GM19043 (cell line): ENCODE results near the gene WDR86.

Source experiments
- ATAC-seq: cut with Tn5 transposase; IDR thresholded peaks from one replicate; pipeline ENCODE4 v1.9.1; 2021; ENCODE audit warnings: low read depth; ENCODE audit not compliant: unreplicated experiment

Gene WDR86

DNA sequence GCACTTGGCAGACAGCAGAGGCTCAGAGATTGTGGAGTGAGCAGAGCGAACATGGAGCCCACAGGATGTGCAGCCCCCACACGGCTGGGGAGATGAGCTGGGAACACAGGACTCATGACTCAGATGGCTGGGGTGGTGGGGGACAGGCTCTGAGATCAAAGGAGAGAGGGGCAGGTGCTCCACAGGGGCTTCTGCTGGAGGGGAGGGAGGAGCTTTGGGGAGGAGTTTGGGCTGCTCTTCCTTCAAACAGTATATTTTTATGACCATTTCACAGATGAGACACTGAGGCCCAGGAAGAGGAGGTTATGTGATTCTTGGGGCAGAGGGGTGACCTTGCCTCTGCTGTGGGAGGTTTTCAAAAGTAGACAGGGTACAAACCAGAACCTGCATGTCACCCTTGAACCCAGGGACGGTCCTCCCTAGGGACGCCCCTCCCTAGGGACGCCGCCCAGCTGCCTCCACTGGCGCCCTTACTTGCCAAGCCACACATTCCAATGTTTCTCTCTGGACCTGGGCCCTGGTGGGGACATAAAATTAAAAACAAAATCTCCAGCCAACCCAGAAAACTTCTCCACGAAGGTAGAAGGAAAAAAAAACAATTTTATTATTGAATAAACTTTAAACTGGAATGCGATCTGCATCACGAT, 31.1 kb upstream of the WDR86 start:
- no peak for ATAC-seq

DNA sequence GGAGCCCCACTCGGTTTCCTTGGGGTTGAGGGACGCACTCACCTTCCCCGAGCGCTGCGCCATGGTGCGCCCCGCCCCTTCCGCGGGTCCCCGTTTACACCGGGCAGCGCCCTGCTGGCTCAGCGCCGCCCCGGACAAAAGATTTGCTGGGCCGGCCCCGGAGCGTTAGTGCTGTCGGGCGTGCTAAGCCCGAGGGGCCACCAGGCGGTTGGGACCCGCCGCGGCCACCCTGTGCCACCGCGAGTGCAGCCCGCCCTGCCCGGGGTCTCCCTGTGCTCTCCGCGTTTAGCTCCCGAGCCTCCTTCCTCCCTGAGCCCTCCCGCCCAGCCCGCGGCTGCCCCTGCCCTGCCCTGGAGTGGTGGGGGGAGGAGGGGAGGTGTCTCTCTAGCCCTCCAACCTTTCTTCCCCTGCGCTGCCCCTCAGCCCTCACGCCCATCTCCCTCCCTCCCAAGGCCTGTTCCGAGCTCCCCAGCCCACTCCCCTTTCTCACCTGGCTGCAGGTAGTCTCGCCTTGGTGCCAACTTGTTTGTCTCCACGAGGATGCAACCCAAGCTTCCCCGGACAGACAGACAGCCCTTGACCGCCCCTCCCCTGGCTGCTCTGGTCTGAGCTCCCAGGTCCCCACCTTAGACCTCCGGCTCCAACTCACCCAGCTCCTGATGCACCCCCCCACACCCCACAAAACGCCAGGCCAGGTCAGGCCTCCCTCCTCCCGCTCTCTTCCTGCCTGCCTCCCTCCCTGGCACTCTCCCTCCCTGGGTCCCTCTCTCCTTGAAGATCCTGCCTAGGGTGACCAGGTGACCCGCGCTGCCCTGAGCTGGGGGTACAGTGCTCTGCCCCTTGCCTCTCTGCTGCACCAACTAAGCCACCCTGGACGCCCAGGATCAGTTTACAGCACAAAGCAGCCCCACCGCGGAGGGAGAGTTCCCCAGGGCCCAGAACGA, 30.3 kb upstream of the WDR86 start, which contains the start of gene CRYGN:
TSS of gene CRYGN (minus strand) at position 287 of the 944 bp plus-strand sequence. CDS start at position 63, 224 bp downstream.
- no peak for ATAC-seq

DNA sequence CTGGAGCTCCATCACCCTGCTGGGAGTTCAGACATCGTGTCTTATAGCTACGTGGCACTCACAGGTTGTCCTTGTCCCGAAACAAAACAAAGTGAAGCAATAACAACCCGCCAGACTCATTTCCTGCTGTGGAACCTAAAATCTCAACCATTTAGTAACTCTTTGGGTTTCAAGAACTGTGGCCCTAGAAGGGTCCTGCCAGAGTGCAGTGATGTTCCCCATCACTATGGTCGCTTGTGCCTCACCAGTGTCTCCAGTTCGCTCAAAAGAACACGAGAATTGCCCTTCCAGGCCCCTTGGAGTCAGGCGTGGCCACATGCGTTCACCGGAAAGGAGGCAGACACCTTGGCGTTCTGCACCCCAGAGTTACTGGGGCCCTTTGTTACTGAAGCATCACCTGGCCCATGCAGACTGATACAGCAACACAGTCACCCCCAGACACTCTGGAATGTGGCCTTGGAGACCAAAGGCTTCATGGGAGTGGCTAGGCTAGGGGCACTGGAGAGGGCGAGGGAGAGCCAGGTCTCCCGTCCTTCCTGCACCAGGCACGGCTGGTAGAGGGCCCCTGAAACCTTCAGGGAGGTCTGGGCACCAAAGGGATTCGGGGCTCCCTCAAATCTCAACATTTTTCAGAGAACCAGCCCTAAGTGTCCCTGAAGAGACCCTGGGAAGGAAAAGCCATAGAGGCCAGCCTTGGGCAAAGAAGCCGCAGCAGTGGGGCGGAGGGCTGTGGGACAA, 29.2 kb upstream of the WDR86 start:
- ATAC-seq, result no peak

DNA sequence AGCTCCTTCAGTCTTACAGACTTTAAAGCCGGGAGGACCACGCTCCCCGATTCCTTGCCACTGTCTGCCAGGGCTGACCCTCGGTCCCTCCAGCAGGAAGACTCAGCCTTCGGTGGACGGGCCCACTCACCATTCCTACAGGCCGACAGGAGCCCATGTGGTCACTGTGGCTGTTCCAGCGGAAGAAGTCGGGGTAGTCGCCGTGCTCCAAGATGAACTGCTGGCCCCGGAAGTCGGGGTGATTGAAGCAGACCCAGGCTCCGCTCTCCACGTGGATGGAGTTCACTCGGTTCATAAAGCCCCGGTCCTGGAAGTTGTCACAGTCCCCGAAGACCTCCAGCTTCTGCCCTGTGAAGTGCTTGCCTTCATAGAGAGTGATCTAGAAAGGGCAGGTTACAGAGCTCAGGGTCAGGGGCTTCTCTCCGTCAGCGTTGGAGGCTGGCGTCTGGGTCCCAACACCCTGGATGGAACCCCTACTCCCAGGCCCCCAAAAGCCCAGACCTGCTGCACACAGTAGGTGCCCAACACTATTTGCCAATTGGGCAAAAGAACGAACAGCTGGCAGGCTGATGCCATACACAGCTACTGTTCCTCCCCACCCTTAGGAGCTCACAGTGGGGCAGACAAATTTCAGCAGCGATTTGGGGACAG, 28.2 kb upstream of the WDR86 start:
- no peak for ATAC-seq

DNA sequence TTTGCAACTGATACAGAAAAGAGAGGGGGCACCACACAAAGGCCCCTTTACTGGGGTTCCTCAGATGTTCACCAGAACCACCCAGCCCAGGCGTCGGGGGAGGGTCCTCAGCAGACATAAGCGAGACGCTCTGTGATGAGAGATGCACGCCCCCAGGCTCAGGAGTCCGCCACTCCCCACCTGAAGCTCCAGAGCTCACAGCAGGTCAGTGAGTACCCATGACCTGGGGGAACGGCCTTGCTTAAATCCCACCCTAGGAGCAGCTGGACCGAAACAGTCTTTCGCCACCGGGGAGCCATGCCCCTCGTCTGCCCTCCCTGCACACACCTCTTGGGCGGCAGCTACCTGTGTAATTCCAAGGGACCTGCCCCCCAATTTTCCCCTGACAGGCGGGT, 27.3 kb upstream of the WDR86 start:
- no peak for ATAC-seq

DNA sequence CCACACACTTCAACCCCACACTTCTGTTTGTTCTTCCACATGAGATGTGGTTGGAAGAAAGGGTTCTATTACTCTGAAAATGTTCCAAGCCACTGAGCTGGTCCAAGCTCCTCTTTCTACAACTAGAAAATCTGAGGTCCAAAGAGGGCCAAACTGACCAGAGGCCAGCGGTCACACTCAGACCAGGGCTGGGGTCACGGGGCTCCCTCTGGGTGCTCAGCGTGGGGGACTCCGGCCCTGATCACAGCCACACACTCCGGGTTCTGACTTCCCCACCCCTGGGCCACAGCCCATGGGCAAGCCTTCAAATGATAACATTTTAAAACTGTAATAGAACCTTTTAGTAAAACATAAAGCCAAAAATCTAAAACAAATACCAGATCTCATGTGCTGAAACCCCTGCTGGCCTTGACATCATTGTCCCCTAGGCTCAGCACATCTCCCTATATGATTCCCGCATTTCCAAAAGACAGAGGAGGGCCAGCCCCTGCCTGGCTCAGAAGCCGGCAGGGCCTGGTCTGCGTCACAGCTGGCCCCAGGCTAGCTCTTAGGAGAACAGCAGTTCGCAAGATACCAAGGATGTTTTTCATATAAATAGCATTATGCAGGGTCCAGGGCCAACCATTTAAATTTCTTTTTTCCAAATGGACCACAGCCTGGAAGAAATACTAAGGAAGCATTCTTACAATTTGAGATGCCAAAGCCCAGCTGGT, 26.8 kb upstream of the WDR86 start:
- no peak for ATAC-seq

DNA sequence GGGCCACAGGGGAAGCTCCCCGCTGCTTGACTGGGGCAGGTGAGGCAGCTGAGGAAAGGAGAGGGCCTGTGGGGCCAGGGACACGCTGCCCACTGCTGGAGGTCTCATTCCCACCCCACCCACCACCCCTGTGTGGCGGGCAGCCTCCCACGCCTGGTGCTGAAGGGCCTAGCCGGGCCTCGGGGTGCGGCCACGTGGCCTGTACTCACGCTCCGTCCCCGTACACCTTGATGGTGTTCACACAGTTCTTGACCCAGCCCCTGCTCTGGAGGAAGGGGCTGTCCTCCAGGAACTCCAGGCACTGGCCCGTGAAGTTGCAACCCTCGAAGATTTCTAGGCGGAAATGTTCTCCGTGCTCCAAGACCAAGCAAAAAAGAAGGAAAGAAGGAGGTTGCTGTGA, 26.1 kb upstream of the WDR86 start:
- no peak for ATAC-seq

DNA sequence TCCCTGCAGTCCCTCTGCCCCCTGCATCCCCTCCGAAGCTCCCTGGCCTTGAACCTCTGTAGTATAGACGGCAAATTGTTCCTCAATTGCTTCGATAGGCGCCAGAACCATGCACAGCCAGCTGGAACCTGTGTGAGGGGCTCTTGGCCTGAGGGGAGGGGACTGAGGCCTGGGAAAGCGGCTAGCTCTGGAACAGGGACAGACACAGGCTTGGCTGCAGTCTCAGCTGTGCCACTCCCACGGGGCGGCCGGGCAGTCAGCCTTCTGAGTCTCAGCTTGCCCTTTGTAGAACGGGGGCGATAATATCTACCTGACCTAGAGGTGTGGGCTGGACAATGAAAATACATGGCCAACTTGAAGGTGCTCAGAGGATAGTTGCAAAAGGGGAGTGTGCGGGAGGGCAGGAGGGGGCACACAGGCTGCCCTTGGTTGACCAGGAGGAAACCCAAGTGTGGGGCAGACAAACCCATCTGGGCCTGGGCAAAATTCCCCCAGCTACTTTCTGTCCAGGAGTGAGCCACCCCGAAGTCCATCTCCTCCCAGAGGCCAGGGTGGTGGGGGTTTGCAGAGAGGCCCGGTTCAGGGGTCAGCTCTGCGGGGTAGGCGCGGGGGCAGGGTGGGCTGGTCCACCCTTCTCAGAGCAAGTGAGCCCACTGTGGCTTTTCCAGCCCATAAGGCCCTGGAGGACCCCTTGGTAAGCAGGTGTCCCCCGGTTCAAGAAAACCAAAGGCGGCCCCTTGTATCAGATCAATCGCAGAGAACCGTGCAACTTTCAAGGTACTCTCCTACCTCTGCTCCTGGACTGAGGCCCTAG, 25.5 kb upstream of the WDR86 start:
- no peak for ATAC-seq

DNA sequence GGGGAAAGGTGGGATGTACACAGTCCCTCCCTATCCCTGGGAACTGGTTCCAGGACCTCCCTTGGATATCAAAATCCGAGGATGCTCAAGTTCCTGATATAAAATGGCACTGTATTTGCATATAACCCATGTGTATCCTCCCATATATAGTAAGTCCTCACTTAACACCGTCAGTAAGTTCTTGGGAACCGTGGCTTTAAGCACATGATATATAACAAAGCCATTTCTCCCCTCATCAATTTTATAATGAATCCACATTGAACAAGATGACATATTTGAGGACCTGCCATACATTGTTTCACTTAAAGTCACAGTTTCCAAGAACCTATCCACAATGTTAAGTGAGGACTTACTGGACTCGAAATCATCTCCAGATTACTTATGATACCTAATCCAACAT, 24.7 kb upstream of the WDR86 start:
- ATAC-seq, result no peak

DNA sequence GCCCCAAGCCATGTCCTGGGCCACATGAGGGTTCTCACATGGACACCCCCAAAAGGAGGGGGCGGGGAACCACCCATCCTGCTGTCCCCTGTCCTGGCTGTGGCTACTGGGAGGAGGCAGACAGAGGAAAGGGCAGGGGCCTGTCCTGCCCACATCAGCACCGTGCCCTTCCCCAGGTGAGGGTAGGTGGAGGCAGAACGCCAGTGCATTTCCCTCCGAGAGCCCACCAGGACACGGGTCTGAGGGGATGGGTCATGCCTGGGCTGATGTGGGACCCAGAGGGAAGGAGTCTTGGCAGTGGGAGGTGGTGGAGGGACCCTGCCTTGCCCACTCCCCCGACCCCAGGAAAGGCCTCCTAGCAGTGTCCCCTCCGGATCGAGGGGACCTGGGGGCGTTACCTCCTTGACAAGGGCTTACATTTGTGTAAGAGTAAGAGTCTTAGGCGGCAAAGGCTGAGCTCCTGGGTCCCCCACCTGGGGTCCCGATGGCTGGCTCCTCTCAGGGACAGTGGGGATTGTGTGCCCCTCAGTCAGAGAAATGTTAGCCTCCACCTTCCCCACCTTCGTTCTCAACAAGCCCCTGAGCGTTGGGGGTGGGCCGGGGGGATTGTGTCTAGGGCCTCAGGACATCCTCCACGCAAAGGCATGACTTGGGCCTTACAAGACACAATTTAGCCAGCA, 24.0 kb upstream of the WDR86 start:
- ATAC-seq, result no peak

DNA sequence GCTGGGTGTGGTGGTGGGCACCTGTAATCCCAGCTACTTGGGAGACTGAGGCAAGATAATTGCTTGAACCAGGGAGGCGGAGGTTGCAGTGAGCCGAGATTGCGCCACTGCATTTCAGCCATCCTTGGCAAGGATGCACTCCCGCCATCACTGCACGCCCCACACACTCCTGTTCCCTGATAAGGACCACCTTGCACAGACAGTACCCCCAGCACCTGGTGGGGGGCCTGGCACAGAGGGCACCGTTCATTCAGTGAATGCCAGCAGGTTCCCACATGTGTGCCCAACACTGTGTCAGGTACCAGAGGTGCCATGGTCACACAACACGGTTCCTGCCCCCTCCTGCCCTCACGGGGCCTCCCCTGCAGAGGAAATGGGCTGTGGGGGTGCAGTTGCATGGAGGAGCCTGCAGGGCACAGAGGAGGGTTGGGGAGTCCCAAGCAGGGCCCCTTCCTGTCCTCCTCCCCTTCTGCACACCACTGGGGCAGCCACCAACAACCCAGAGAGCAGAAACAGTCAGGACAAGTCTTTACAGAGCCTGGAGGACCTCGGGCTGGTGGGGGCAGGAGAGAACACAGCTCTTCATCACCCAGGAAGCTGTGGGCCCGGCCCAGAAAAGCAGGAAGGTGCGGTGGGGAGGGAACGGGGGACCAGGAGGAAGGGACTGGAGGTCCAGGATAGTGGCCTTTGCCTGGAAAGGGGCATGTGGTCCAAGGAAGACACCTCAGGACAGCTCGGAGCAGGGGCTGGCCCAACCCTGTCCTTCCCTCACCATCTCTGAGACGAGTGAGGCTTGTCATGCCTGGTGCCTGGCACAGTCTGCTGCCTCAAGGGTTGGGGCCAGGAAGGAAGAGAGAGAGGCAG, 23.1 kb upstream of the WDR86 start:
- ATAC-seq, result peak; percentile 55

DNA sequence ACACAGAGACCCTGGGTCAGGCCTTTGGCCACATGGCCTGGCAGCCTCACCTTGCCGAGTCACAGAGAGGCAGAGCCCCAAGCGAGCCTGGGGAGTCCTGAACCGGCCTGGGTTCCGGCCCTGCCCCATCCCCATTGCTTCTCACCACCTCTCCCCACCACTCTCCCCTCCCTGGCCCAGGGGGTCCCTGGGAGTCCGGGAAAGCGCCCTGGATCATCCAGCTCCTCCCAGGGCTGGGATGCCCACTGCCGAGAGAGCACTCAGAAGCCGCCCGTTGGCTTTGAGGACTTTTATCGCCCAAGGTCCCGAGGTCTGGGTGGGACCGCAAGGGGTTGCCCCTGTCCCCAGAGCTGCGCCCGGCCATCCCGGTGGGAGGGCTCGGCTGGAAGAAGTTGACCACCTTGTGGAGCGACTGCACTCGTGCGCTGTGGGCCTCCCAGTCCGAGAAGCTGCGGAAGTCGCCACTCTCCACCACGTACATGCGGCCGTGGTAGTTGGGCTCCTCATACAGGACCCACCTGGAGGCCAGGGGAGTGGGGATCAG, 22.0 kb upstream of the WDR86 start:
- ATAC-seq, result no peak

DNA sequence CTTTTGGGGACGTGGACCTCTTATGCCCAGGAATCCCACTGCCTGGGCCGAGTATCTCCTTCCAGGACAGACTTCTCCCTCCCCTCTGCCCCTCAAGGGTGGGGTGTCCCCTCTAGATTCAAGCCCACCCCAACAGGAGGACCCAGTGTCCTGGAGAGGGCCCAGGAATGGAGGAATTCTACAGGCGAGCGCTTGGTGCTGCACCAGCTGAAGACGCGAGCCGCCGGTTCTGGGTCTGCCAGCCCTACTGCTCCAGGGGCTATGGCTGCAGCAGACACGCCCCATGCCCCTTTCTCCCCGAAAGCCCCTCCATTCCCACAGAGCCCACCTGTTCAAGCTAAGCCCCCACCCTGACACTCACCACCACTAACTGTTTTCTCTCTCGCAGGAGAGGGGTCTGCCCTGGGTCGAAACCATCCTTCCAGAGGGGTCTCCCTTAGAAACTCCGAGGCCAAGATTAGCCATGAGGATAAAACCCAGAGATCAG, 21.5 kb upstream of the WDR86 start:
- no peak for ATAC-seq

DNA sequence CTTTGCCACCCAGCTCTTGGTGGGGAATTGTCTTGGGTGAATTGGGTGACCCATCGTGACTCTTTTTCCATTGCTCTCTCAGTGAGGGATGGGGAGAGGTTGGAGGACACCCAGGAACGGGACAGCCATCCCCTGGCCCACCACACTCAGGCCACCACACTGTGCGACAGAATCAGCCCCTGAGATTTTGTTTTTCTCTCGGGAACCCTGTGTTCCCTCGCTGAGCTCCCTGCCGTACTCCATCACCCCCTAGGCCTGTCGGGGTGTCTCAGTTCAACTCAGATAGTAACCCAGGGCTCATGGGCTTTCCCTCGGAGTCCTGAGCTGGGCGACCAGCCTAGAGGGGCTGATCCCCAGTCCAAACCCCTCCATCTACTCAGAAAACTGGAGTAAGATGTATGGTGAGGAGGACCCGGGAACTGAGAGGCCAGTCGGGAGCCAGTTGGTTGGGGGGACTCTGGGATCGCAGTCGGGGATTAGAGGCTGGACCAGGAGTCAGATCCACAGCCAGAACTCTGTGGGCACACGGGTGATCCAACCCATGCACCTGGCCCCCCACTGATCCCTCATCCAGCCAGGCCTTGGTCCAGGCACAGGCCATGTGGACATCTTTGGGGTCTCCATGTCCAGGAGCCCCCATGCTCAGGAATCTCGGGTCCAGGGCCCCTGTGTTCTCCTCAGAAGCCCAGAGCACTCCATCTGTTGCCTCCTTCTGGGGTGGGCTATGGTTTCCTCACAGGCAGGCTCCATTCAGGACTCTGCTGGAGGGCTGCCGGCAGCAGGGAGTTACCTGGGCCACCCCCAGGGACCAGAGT, 20.8 kb upstream of the WDR86 start:
- no peak for ATAC-seq

DNA sequence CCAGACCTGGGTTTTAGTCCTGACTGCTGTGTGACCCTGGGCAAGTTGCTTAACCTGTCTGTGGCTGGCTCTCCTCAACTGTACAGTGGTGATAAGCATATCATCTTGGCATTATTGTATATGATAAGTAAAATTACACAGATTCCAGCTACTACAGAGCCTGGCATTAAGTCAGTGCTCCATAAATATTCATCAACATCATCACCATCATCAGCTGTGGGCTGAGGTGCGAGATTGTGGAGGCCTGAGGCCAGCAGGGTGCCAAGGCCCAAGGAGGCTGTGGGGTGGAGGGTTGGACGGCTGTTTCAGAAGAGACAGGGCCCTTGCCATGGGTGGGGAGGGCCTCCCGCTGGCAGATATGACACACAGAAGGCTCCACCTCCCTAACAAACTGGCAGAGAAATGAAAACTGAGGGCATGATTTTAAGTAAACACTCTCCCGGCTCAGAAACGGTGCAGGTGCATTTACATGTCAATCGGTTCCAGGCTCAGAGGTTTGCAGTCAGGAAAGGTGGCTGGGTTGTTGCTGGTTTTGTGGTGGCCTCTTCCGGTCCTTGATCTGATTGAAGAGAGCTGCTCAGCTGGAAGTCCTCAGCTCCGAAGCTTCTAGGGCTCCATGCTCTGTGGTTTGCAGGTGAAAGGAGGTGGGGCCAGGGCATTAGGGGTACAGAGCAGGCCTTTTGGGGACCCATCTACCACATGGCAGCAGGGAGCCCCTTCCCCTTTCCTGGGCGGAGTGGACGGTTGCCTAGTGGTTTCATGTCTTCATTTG, 19.9 kb upstream of the WDR86 start:
- ATAC-seq, result peak; percentile 72

DNA sequence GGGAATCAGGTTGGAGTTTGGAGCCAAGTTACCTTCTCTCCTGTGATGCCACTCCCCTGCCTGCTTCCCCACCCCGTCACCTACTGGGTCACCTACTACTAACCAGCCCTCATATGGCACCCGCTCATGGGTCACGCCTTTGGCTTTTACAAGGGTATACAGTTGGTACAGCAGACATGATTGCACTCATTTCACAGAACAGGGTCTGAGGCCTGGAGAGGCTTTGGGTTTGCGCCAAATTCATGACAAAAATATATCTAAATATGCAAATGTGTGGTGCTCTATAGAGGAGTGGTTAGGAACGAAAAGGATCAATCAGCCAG, 19.4 kb upstream of the WDR86 start:
- ATAC-seq, result no peak
